ENCODE data around the gene SGSM1. TPM values are rescaled to one million over a fixed set of nuclear protein-coding genes. Genes with fewer than 3 reads are reported as not detected.

SGSM1 gene
- total and polyA plus RNA-seq, 9 of the 15 experiments (the other 6 are each of a cell fraction or from before 2014, with no cell fraction given) = not detected

- TF ChIP-seq, protein P1, sequence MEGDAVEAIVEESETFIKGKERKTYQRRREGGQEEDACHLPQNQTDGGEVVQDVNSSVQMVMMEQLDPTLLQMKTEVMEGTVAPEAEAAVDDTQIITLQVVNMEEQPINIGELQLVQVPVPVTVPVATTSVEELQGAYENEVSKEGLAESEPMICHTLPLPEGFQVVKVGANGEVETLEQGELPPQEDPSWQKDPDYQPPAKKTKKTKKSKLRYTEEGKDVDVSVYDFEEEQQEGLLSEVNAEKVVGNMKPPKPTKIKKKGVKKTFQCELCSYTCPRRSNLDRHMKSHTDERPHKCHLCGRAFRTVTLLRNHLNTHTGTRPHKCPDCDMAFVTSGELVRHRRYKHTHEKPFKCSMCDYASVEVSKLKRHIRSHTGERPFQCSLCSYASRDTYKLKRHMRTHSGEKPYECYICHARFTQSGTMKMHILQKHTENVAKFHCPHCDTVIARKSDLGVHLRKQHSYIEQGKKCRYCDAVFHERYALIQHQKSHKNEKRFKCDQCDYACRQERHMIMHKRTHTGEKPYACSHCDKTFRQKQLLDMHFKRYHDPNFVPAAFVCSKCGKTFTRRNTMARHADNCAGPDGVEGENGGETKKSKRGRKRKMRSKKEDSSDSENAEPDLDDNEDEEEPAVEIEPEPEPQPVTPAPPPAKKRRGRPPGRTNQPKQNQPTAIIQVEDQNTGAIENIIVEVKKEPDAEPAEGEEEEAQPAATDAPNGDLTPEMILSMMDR (IDR thresholded peaks at IDR 0.05 in 2 of 3, conservative IDR thresholded peaks at IDR 0.05 in 1 of 3; ENCODE audit: insufficient read depth in 2 of 3, low read depth in 1 of 3, low read length in 3 of 3) = peak; percentile 61 to 83 (median 72); a peak in 5 of 6 replicates
- TF ChIP-seq EHMT2 (IDR thresholded peaks at IDR 0.05) (no peak), TCF7L2 (IDR thresholded peaks at IDR 0.05; ENCODE audit: low read depth, low read length) (no peak), ZNF592 (IDR thresholded peaks at IDR 0.05) (peak; percentile 71), ZC3H4 (CRISPR knock-in tag; IDR thresholded peaks at IDR 0.05; ENCODE audit: borderline replicate concordance) (no peak), HDAC8 (tag; IDR thresholded peaks at IDR 0.05) (no peak), ZKSCAN3 (CRISPR knock-in tag; IDR thresholded peaks at IDR 0.05) (no peak)
- TF ChIP-seq, protein P2, sequence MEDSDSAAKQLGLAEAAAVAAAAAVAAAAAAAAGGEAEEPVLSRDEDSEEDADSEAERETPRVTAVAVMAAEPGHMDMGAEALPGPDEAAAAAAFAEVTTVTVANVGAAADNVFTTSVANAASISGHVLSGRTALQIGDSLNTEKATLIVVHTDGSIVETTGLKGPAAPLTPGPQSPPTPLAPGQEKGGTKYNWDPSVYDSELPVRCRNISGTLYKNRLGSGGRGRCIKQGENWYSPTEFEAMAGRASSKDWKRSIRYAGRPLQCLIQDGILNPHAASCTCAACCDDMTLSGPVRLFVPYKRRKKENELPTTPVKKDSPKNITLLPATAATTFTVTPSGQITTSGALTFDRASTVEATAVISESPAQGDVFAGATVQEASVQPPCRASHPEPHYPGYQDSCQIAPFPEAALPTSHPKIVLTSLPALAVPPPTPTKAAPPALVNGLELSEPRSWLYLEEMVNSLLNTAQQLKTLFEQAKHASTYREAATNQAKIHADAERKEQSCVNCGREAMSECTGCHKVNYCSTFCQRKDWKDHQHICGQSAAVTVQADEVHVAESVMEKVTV (CRISPR knock-in tag; IDR thresholded peaks at IDR 0.05) = peak; percentile 78
- TF ChIP-seq, protein P3, sequence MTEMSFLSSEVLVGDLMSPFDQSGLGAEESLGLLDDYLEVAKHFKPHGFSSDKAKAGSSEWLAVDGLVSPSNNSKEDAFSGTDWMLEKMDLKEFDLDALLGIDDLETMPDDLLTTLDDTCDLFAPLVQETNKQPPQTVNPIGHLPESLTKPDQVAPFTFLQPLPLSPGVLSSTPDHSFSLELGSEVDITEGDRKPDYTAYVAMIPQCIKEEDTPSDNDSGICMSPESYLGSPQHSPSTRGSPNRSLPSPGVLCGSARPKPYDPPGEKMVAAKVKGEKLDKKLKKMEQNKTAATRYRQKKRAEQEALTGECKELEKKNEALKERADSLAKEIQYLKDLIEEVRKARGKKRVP (CRISPR knock-in tag; IDR thresholded peaks at IDR 0.05) = 0 out of 2 replicates have a peak, but pooled peaks have one; percentile 13
Measured at GRCh38 chr22:24758164-24758799, 47.7 kb upstream of the SGSM1 start (continued).
